Endothelial cell of umbilical vein (primary cell): Measurements from ENCODE around the gene SGCD. TPM values are rescaled to one million over a fixed set of nuclear protein-coding genes. Genes with fewer than 3 reads are reported as not detected.

Experiments used
- BruUV-seq: library from RNA; stranded (reverse); fragments of 400-500 nt; replicated peaks from 2 replicates; lab custom pipeline; 2021; lab: Mats Ljungman, UMichigan
- CTCF ChIA-PET: fragments of 300-600, 350-600 bp; sonication (Branson Sonifier 250); formaldehyde crosslinking; loops from one replicate; lab custom pipeline; 2021; ENCODE audit warnings: antibody characterized with exemption, inconsistent platforms; lab: Charles Lee
- POLR2A ChIA-PET: fragments of 300-600, 350-600 bp; sonication (Branson Sonifier 250); formaldehyde crosslinking; loops from one replicate; lab custom pipeline; 2021; ENCODE audit warnings: antibody characterized with exemption, inconsistent platforms; lab: Charles Lee
- DNase-seq: peaks from one replicate; pipeline ENCODE4 v3.0.0-alpha.2; 2011; ENCODE audit warnings: low read depth, low spot score
- FAIRE-seq: peaks from 2 replicates; lab custom pipeline; 2011; peaks lifted over from hg19 to GRCh38; lab: Jason Lieb, UNC
- H2AFZ ChIP-seq: 2 replicates; pipeline ENCODE4 v1.6.0; 2012; ENCODE audit warnings: low read depth, low read length, control low read depth, inconsistent platforms
- H3K27ac ChIP-seq: 2 replicates; pipeline ENCODE4 v1.5.1; 2011; ENCODE audit warnings: low read depth, mild to moderate bottlenecking, control low read depth, low read length, moderate library complexity; ENCODE audit not compliant: insufficient read depth
- H3K27me3 ChIP-seq, 2 experiments: 2 replicates each; pipeline versions ENCODE4 v1.6.0 to v1.6.1; 2011; ENCODE audit warnings: low read length in 2 of 2, mixed read lengths in 1 of 2; ENCODE audit not compliant: control insufficient read depth in 2 of 2, insufficient read depth in 2 of 2
- H3K36me3 ChIP-seq, 2 experiments: 2 replicates in 1 of 2; 3 replicates in 1 of 2; pipeline ENCODE4 v1.5.1; 2011; ENCODE audit warnings: low read length in 2 of 2, mild to moderate bottlenecking in 1 of 2, moderate library complexity in 1 of 2; ENCODE audit not compliant: control insufficient read depth in 2 of 2, insufficient read depth in 2 of 2; ENCODE audit errors: extremely low read depth in 1 of 2
- H3K4me1 ChIP-seq: 3 replicates; pipeline ENCODE4 v1.5.1; 2011; ENCODE audit warnings: mild to moderate bottlenecking, low read length; ENCODE audit not compliant: control insufficient read depth, insufficient read depth; ENCODE audit errors: extremely low read depth
- H3K4me2 ChIP-seq: 2 replicates; pipeline ENCODE4 v1.6.1; 2011; ENCODE audit warnings: low read length, control low read depth, mixed read lengths; ENCODE audit not compliant: insufficient read depth
- H3K4me3 ChIP-seq, 3 experiments: fragments of 200-600 bp in 1 of 3; sonication (generic), shearing (Covaris generic) in 1 of 3; replicated peaks in 1 of 3; 2 replicates each; pipeline ENCODE4 v1.5.1; 2011 to 2016; ENCODE audit warnings: control low read depth in 3 of 3, low read length in 3 of 3, mild to moderate bottlenecking in 2 of 3, inconsistent platforms in 1 of 3, low read depth in 1 of 3, moderate library complexity in 1 of 3; ENCODE audit not compliant: insufficient read depth in 1 of 3
- H3K79me2 ChIP-seq: 2 replicates; pipeline ENCODE4 v1.6.0; 2012; ENCODE audit warnings: low read length, inconsistent platforms; ENCODE audit not compliant: control insufficient read depth, insufficient read depth
- H3K9ac ChIP-seq: replicated peaks from 2 replicates; pipeline ENCODE3; 2011; ENCODE audit warnings: low read length, control low read depth; ENCODE audit not compliant: insufficient read depth; ENCODE audit errors: extremely low read depth
- H3K9me1 ChIP-seq: replicated peaks from 3 replicates; pipeline ENCODE4 v1.6.0; 2011; ENCODE audit warnings: mild to moderate bottlenecking, low read length; ENCODE audit not compliant: control insufficient read depth, insufficient read depth; ENCODE audit errors: extremely low read depth
- H3K9me3 ChIP-seq: replicated peaks from 2 replicates; pipeline ENCODE4 v1.5.1; 2012; ENCODE audit warnings: low read length, inconsistent platforms; ENCODE audit not compliant: control insufficient read depth, insufficient read depth
- H4K20me1 ChIP-seq: replicated peaks from 2 replicates; pipeline ENCODE3; 2011; ENCODE audit warnings: mild to moderate bottlenecking, low read length; ENCODE audit not compliant: control insufficient read depth, insufficient read depth; ENCODE audit errors: extremely low read depth
- CTCF ChIP-seq, 2 donors: IDR thresholded peaks; 1 replicate in 1 of 2; 2 replicates in 1 of 2; pipeline ENCODE4 v1.5.1; 2011; ENCODE audit warnings: low read length in 2 of 2, mild to moderate bottlenecking in 2 of 2, moderate library complexity in 2 of 2, control low read depth in 1 of 2, inconsistent platforms in 1 of 2, low read depth in 1 of 2; ENCODE audit not compliant: insufficient read depth in 1 of 2; ENCODE audit errors: extremely low read depth in 1 of 2
- EZH2 ChIP-seq: IDR thresholded peaks from 2 replicates; pipeline ENCODE4 v1.6.1; 2012; ENCODE audit warnings: borderline replicate concordance, low read depth, mild to moderate bottlenecking, moderate library complexity, low read length, inconsistent platforms; ENCODE audit not compliant: severe bottlenecking
- FOS ChIP-seq: IDR thresholded peaks from 2 replicates; pipeline ENCODE4 v1.6.1; 2011; ENCODE audit warnings: mild to moderate bottlenecking, low read length, moderate library complexity, borderline replicate concordance; ENCODE audit not compliant: insufficient read depth
- GATA2 ChIP-seq: IDR thresholded peaks from 2 replicates; pipeline ENCODE4 v1.7.0; 2011; ENCODE audit warnings: low read depth, mild to moderate bottlenecking, moderate library complexity, mixed read lengths, low read length; ENCODE audit not compliant: insufficient read length, insufficient read depth
- JUN ChIP-seq: IDR thresholded peaks from 2 replicates; pipeline ENCODE4 v1.6.1; 2011; ENCODE audit warnings: borderline replicate concordance, low read depth; ENCODE audit not compliant: insufficient read length, insufficient read depth
- MAX ChIP-seq: IDR thresholded peaks from 2 replicates; pipeline ENCODE4 v1.6.1; 2011; ENCODE audit not compliant: insufficient read depth, insufficient read length
- MYC ChIP-seq: IDR thresholded peaks from one replicate; pipeline ENCODE4 v1.6.1; 2011; ENCODE audit warnings: mild to moderate bottlenecking, low read depth, low read length
- POLR2A ChIP-seq: IDR thresholded peaks from 2 replicates; pipeline ENCODE4 v1.6.1; 2012; ENCODE audit warnings: low read depth, mild to moderate bottlenecking, control low read depth, low read length
- POLR2AphosphoS5 ChIP-seq: IDR thresholded peaks from 2 replicates; pipeline ENCODE4 v1.6.1; 2012; ENCODE audit warnings: low read depth, mild to moderate bottlenecking, control low read depth, low read length, moderate library complexity; ENCODE audit not compliant: insufficient read depth
- dilution Hi-C: fragments of 300-500 bp; cut with MboI; formaldehyde crosslinking; loops from one replicate; pipeline ENCODE4 v1.15.0; 2019; ENCODE audit warnings: low sequenced_read_pairs; ENCODE audit not compliant: extremely low pct_ligation_motif_present
- intact Hi-C: fragments of 100-400 bp; cut with micrococcal nuclease; formaldehyde crosslinking; loops from one replicate; pipeline ENCODE4 v1.10.0; 2022
- polyA plus RNA-seq, 4 experiments: library from polyadenylated mRNA; depleted of rRNA in 3 of 4; stranded (reverse) in 3 of 4; unstranded in 1 of 4; fragments of >200 nt; gene quantifications; 2 replicates each; pipeline versions ENCODE4 v1.2.1 to v1.2.3, GENCODE V29; 2011 to 2012; ENCODE audit warnings: missing spikeins in 1 of 4
- total RNA-seq: library from RNA; stranded (reverse); gene quantifications from 2 replicates; pipeline ENCODE4 v1.2.3, GENCODE V29; 2021

SGCD gene
- total and polyA plus RNA-seq, 2 donors (not counting 3 experiments of a cell fraction or from before 2014, with no cell fraction given): not detected

- ChIA-PET CTCF (no interaction called here), POLR2A (no interaction called here)
- no peak overlapping the region for H3K4me3 ChIP-seq
- H3K27ac ChIP-seq: no peak overlapping the region
- no peaks in the 10 kb centered on the region for H3K9me1 ChIP-seq
- no peak overlapping the region for H3K4me2 ChIP-seq
- H3K9me3 ChIP-seq: peaks cover 9% of the 10 kb centered on the region
- dilution Hi-C loops (no loop called here), intact Hi-C loops (no loop called here)
- FAIRE-seq (no peak), DNase-seq (no peak)
- H3K79me2 ChIP-seq: no peaks in the 10 kb centered on the region
- no peaks in the 10 kb centered on the region for H3K4me1 ChIP-seq
- H3K36me3 ChIP-seq: no peaks in the 10 kb centered on the region
- TF ChIP-seq CTCF (IDR thresholded peaks at IDR 0.05; ENCODE audit: extremely low read depth in 1 of 2, insufficient read depth in 1 of 2, low read depth in 1 of 2, low read length in 2 of 2) (no peak), EZH2 (no peak), JUN (no peak), POLR2AphosphoS5 (no peak), POLR2A (no peak), MAX (no peak), GATA2 (no peak), FOS (no peak), MYC (no peak)
- H2AFZ ChIP-seq: no peak overlapping the region
- no TSS peak for BruUV-seq
- no peak overlapping the region for H3K9ac ChIP-seq
- H3K27me3 ChIP-seq: no peaks in the 10 kb centered on the region
- H4K20me1 ChIP-seq: no peaks in the 10 kb centered on the region
Observed at GRCh38 chr5:156482818-156483217, 155.9 kb downstream of the SGCD start.
